HEK293T (cell line): Measurements from ENCODE around the gene PPP1R14B.

Experiments
- CTCF ChIA-PET: fragments of 350-600 bp; formaldehyde crosslinking; extraction: SDS; loops from one replicate; lab custom pipeline; 2021; ENCODE audit warnings: antibody characterized with exemption, inconsistent platforms; lab: Yijun Ruan, JAX
- POLR2A ChIA-PET: fragments of 350-600 bp; formaldehyde crosslinking; extraction: SDS; loops from one replicate; lab custom pipeline; 2020; ENCODE audit warnings: antibody characterized with exemption, inconsistent platforms; lab: Yijun Ruan, JAX
- DNase-seq: peaks from one replicate; pipeline ENCODE4 v3.0.0; 2012; ENCODE audit warnings: mixed read lengths; ENCODE audit errors: extremely low spot score
- ARNT ChIP-seq: fragments of 450-650 bp; IDR thresholded peaks from 2 replicates; pipeline ENCODE4 v1.6.1; 2017; ENCODE audit warnings: mild to moderate bottlenecking
- BHLHE40 ChIP-seq: fragments of 450-650 bp; IDR thresholded peaks from 2 replicates; pipeline ENCODE4 v1.6.1; 2016; ENCODE audit warnings: mild to moderate bottlenecking, moderate library complexity, borderline replicate concordance
- CTBP1 ChIP-seq: fragments of 450-650 bp; IDR thresholded peaks from 2 replicates; pipeline ENCODE4 v1.6.1; 2016; ENCODE audit warnings: borderline replicate concordance
- ELF4 ChIP-seq: fragments of 450-650 bp; IDR thresholded peaks from 2 replicates; pipeline ENCODE4 v1.6.1; 2017; ENCODE audit warnings: antibody characterized with exemption
- FOXA1 ChIP-seq: fragments of 450-650 bp; IDR thresholded peaks from 2 replicates; pipeline ENCODE4 v1.6.1; 2016; ENCODE audit warnings: mild to moderate bottlenecking
- FOXK2 ChIP-seq: fragments of 450-650 bp; IDR thresholded peaks from 2 replicates; pipeline ENCODE4 v1.6.1; 2016; ENCODE audit warnings: mild to moderate bottlenecking
- FOXM1 ChIP-seq: fragments of 450-650 bp; IDR thresholded peaks from 2 replicates; pipeline ENCODE4 v1.6.1; 2017; ENCODE audit warnings: mild to moderate bottlenecking, borderline replicate concordance
- HDGF ChIP-seq: fragments of 450-650 bp; IDR thresholded peaks from 2 replicates; pipeline ENCODE4 v1.6.1; 2017; ENCODE audit warnings: antibody characterized with exemption, borderline replicate concordance
- L3MBTL2 ChIP-seq: fragments of 450-650 bp; conservative IDR thresholded peaks from 2 replicates; pipeline ENCODE4 v1.6.1; 2016; ENCODE audit warnings: mild to moderate bottlenecking
- LEF1 ChIP-seq: fragments of 450-650 bp; IDR thresholded peaks from 2 replicates; pipeline ENCODE4 v1.6.1; 2017; ENCODE audit warnings: mild to moderate bottlenecking, borderline replicate concordance
- NFRKB ChIP-seq: fragments of 450-650 bp; IDR thresholded peaks from 2 replicates; pipeline ENCODE4 v1.6.1; 2016; ENCODE audit warnings: mild to moderate bottlenecking, moderate library complexity
- PKNOX1 ChIP-seq: fragments of 450-650 bp; IDR thresholded peaks from 2 replicates; pipeline ENCODE4 v1.6.1; 2016
- SP1 ChIP-seq: fragments of 450-650 bp; IDR thresholded peaks from 2 replicates; pipeline ENCODE4 v1.6.1; 2017
- SUZ12 ChIP-seq: fragments of 450-650 bp; IDR thresholded peaks from 2 replicates; pipeline ENCODE4 v1.6.1; 2016; ENCODE audit warnings: mild to moderate bottlenecking
- TARDBP ChIP-seq: fragments of 450-650 bp; IDR thresholded peaks from 2 replicates; pipeline ENCODE4 v1.6.1; 2016
- ZNF384 ChIP-seq: fragments of 450-650 bp; IDR thresholded peaks from 2 replicates; pipeline ENCODE4 v1.6.1; 2016

Gene PPP1R14B

GRCh38 chr11:64263021-64263946 lies 16.5 kb upstream of the PPP1R14B start:
- CTCF ChIA-PET, result no interaction called here
- TF ChIP-seq FOXK2 (no peak), TARDBP (no peak), LEF1 (no peak), FOXM1 (no peak), ZNF384 (no peak), NFRKB (no peak), PKNOX1 (no peak), SUZ12 (no peak), L3MBTL2 (no peak), BHLHE40 (no peak), ARNT (no peak), CTBP1 (no peak), SP1 (no peak), HDGF (no peak), ELF4 (no peak), FOXA1 (no peak)
- no peak for DNase-seq
- POLR2A ChIA-PET, result interaction anchor here (0.6 to 2.3 kb wide), 5 partner anchors 8 to 54 kb away, joined by 3 to 5 read pairs (median 4); partner anchors contain the start of genes PLCB3, PPP1R14B and TRMT112

GRCh38 chr11:64262271-64263002 lies 15.7 kb upstream of the PPP1R14B start:
- TF ChIP-seq FOXM1 (no peak), FOXA1 (no peak), BHLHE40 (no peak), LEF1 (no peak), ELF4 (no peak), NFRKB (no peak), TARDBP (no peak), ARNT (no peak), SP1 (no peak), HDGF (no peak), SUZ12 (no peak), FOXK2 (no peak), CTBP1 (no peak), ZNF384 (no peak), PKNOX1 (no peak), L3MBTL2 (no peak)
- DNase-seq, result no peak
- POLR2A ChIA-PET, result interaction anchor here (1.6 kb wide), 1 partner anchor 9 kb away, joined by 4 read pairs; no protein-coding TSS in a partner anchor
- CTCF ChIA-PET, result no interaction called here

- CTCF ChIA-PET, result no interaction called here
- DNase-seq, result no peak
- POLR2A ChIA-PET, result interaction anchor here (1.4 to 1.6 kb wide), 2 partner anchors 10 to 56 kb away, joined by 3 to 4 read pairs; partner anchors contain the start of gene PRDX5
- TF ChIP-seq ELF4, result no peak
- TF ChIP-seq BHLHE40, result no peak
- no peak for TF ChIP-seq PKNOX1
- TF ChIP-seq NFRKB, result no peak
- no peak for TF ChIP-seq ZNF384
- TF ChIP-seq ARNT, result no peak
- no peak for TF ChIP-seq LEF1
- TF ChIP-seq SUZ12, result no peak
- TF ChIP-seq FOXK2, result no peak
- no peak for TF ChIP-seq FOXA1
- no peak for TF ChIP-seq L3MBTL2
- TF ChIP-seq FOXM1, result no peak
- TF ChIP-seq HDGF, result no peak
- no peak for TF ChIP-seq TARDBP
- no peak for TF ChIP-seq CTBP1
- TF ChIP-seq SP1, result no peak
Observed at GRCh38 chr11:64261556-64262080, 14.9 kb upstream of the PPP1R14B start.

- no peak for DNase-seq
- ChIA-PET CTCF (no interaction called here), POLR2A (interaction anchor here (1.4 kb wide), 1 partner anchor 57 kb away, joined by 3 read pairs; the partner anchor contains the start of gene PRDX5)
- TF ChIP-seq SP1 (no peak), ARNT (no peak), LEF1 (no peak), ZNF384 (no peak)
Observed at GRCh38 chr11:64260147-64260708, 13.5 kb upstream of the PPP1R14B start.

- POLR2A ChIA-PET, result interaction anchor here (4.1 kb wide), 1 partner anchor 13 kb away, joined by 18 read pairs; the partner anchor contains the start of gene PPP1R14B
- CTCF ChIA-PET, result no interaction called here
- TF ChIP-seq SUZ12 (no peak), FOXM1 (no peak), FOXK2 (no peak)
- DNase-seq, result no peak
Observed at GRCh38 chr11:64259533-64260067, 12.9 kb upstream of the PPP1R14B start.
